ENCODE measurements around the gene SLCO2B1. TPM values are rescaled to one million over a fixed set of nuclear protein-coding genes. Genes with fewer than 3 reads are reported as not detected.

The SLCO2B1 gene
- total and polyA plus RNA-seq, 2 of the 8 experiments (the other 6 are each of a cell fraction or from before 2014, with no cell fraction given), result 0.03 TPM; not detected in 1

- TF ChIP-seq SAP30 (IDR thresholded peaks at IDR 0.05; ENCODE audit: insufficient read depth, insufficient replicate concordance, low read length) (no peak), JUN (IDR thresholded peaks at IDR 0.05; ENCODE audit: low read depth, low read length) (no peak), SIX5 (IDR thresholded peaks at IDR 0.05; ENCODE audit: low read depth, low read length) (no peak), TEAD4 (IDR thresholded peaks at IDR 0.05; ENCODE audit: low read depth, low read length) (no peak), SP4 (IDR thresholded peaks at IDR 0.05; ENCODE audit: low read length) (no peak)
Measured at GRCh38 chr11:75200531-75200930, 49.6 kb downstream of the SLCO2B1 start (continued).

All from H1 (cell line).